DOHH2 (cell line): ENCODE measurements around the gene SMTN.

ENCODE experiments used
- H3F3A ChIP-seq: fragments of 200-600 bp; sonication (generic), shearing (Covaris generic); 2 replicates; pipeline ENCODE4 v1.6.0; 2016; ENCODE audit warnings: antibody characterized with exemption, mild to moderate bottlenecking; ENCODE audit not compliant: control insufficient read depth, insufficient read depth
- H3K27ac ChIP-seq: fragments of 200-600 bp; sonication (generic); 2 replicates; pipeline ENCODE4 v1.5.1; 2014; ENCODE audit warnings: low read depth, mild to moderate bottlenecking, low read length, moderate library complexity
- H3K27me3 ChIP-seq: fragments of 200-600 bp; sonication (generic); 2 replicates; pipeline ENCODE4 v1.6.1; 2014; ENCODE audit warnings: mild to moderate bottlenecking, low read length, mixed read lengths; ENCODE audit not compliant: control insufficient read depth
- H3K36me3 ChIP-seq: fragments of 200-600 bp; sonication (generic); 2 replicates; pipeline ENCODE4 v1.6.1; 2014; ENCODE audit warnings: mild to moderate bottlenecking, low read length, moderate library complexity, mixed read lengths; ENCODE audit not compliant: control insufficient read depth
- H3K4me1 ChIP-seq: fragments of 200-600 bp; sonication (generic); 2 replicates; pipeline ENCODE4 v1.6.1; 2014; ENCODE audit warnings: mild to moderate bottlenecking, low read length, mixed read lengths; ENCODE audit not compliant: control insufficient read depth
- H3K4me2 ChIP-seq: fragments of 200-600 bp; sonication (generic); 2 replicates; pipeline ENCODE4 v1.6.0; 2014; ENCODE audit warnings: mild to moderate bottlenecking, low read length, moderate library complexity
- H3K4me3 ChIP-seq: fragments of 200-600 bp; sonication (generic); 2 replicates; pipeline ENCODE4 v1.5.1; 2014; ENCODE audit warnings: mild to moderate bottlenecking, low read length, mixed read lengths
- H3K79me2 ChIP-seq: fragments of 200-600 bp; sonication (generic); 2 replicates; pipeline ENCODE4 v1.6.1; 2014; ENCODE audit warnings: mild to moderate bottlenecking, low read length, mixed read lengths; ENCODE audit not compliant: control insufficient read depth
- H3K9me2 ChIP-seq: fragments of 200-600 bp; sonication (generic); replicated peaks from 2 replicates; pipeline ENCODE4 v1.6.1; 2014; ENCODE audit warnings: mild to moderate bottlenecking, low read length, mixed read lengths; ENCODE audit not compliant: control insufficient read depth
- H3K9me3 ChIP-seq: fragments of 200-600 bp; sonication (generic); 2 replicates; pipeline ENCODE4 v1.6.1; 2014; ENCODE audit warnings: antibody characterized with exemption, low read length, mixed read lengths; ENCODE audit not compliant: control insufficient read depth, insufficient read depth
- H4K20me1 ChIP-seq: fragments of 200-600 bp; sonication (generic); 2 replicates; pipeline ENCODE4 v1.6.0; 2014; ENCODE audit warnings: low read depth, mild to moderate bottlenecking, antibody characterized with exemption, low read length, moderate library complexity; ENCODE audit not compliant: control insufficient read depth, insufficient read depth
- CTCF ChIP-seq: fragments of 200-600 bp; sonication (generic); IDR thresholded peaks from one replicate; pipeline ENCODE4 v1.5.1; 2014; ENCODE audit warnings: antibody characterized with exemption, mild to moderate bottlenecking, low read depth, low read length; ENCODE audit not compliant: poor library complexity, severe bottlenecking
- EZH2phosphoT487 ChIP-seq: fragments of 200-600 bp; sonication (generic); IDR thresholded peaks from 2 replicates; pipeline ENCODE4 v1.6.1; 2017; ENCODE audit warnings: borderline replicate concordance, mild to moderate bottlenecking, antibody characterized with exemption, low read length, moderate library complexity, mixed read lengths

The SMTN gene

DNA sequence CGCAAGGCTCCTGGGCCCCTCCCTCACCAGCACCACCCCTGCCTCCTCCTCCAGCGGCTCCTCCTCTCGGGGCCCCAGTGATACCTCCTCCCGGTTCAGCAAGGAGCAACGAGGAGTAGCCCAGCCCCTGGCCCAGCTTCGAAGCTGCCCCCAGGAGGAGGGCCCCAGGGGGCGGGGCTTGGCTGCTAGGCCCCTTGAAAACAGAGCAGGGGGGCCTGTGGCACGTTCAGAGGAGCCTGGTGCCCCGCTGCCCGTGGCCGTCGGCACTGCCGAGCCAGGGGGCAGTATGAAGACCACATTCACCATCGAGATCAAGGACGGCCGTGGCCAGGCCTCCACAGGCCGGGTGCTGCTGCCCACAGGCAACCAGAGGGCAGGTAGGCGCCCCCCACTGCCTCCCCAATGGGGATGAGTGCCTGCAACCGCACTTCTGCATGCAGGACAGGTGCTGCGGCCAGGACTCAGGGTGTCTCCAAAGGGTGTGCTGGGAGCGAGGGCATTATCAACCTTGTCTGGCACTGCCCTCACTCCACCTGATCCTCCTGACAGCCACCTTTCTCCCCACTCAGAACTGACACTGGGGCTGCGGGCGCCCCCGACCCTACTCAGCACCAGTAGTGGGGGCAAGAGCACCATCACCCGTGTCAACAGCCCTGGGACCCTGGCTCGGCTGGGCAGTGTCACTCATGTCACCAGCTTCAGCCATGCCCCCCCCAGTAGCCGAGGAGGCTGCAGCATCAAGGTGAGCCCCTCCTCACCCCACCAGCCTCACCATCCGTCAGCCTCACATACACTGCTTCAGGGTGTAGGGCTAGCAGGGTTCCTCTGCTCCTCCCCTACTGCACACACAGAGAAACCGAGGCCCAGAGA lies 10.2 kb downstream of the SMTN start:
- Histone ChIP-seq H3K4me1 (peaks cover 12% of the 10 kb centered on the region), H3K27ac (no peak overlapping the region), H3K36me3 (no peaks in the 10 kb centered on the region), H3K4me3 (no peak overlapping the region), H3F3A (no peaks in the 10 kb centered on the region), H4K20me1 (no peaks in the 10 kb centered on the region), H3K79me2 (no peaks in the 10 kb centered on the region), H3K4me2 (no peak overlapping the region), H3K27me3 (no peaks in the 10 kb centered on the region), H3K9me3 (no peaks in the 10 kb centered on the region), H3K9me2 (no peaks in the 10 kb centered on the region)
- TF ChIP-seq EZH2phosphoT487: no peak
- TF ChIP-seq CTCF: no peak

DNA sequence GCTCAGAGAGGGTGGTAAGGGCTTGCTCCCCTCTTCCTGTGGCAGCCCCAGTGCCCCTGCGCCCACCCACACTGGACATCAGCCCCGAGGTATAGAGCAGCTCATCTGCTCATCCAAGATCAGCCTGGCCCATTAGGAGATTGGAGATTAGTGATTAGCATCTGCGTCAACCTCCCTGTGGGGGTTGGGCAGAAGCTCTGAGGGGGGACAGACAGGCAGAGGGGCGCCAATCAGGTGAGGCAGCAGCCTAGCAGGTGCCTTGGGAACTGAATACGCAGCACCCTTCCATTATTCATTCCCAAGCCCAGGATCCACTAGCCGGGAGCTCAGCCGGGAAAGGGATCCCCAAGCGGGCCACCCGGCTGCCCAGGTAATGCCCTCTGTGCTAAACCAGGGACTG lies 11.0 kb downstream of the SMTN start:
- Histone ChIP-seq H3F3A (no peaks in the 10 kb centered on the region), H3K4me2 (no peak overlapping the region), H3K36me3 (no peaks in the 10 kb centered on the region), H3K27ac (no peak overlapping the region), H3K9me2 (no peaks in the 10 kb centered on the region), H3K9me3 (no peaks in the 10 kb centered on the region), H3K4me1 (peaks cover 12% of the 10 kb centered on the region), H3K4me3 (no peak overlapping the region), H3K79me2 (no peaks in the 10 kb centered on the region), H4K20me1 (no peaks in the 10 kb centered on the region), H3K27me3 (no peaks in the 10 kb centered on the region)
- TF ChIP-seq CTCF (no peak), EZH2phosphoT487 (no peak)

GRCh38 chr22:31093086-31093850 lies 12.2 kb downstream of the SMTN start:
- H3K9me3 ChIP-seq: no peaks in the 10 kb centered on the region
- no peak overlapping the region for H3K4me3 ChIP-seq
- H4K20me1 ChIP-seq: no peaks in the 10 kb centered on the region
- H3K79me2 ChIP-seq: no peaks in the 10 kb centered on the region
- no peaks in the 10 kb centered on the region for H3K9me2 ChIP-seq
- no peak overlapping the region for H3K4me2 ChIP-seq
- no peak for TF ChIP-seq EZH2phosphoT487
- no peak for TF ChIP-seq CTCF
- H3K36me3 ChIP-seq: no peaks in the 10 kb centered on the region
- H3K4me1 ChIP-seq: peaks cover 12% of the 10 kb centered on the region
- no peaks in the 10 kb centered on the region for H3F3A ChIP-seq
- no peak overlapping the region for H3K27ac ChIP-seq
- no peaks in the 10 kb centered on the region for H3K27me3 ChIP-seq
